ENCODE data around the gene PAPOLB.

GRCh38 chr7:4866528-4867496 lies 5.0 kb upstream of the PAPOLB start:
- TF ChIP-seq EHMT2 (IDR thresholded peaks at IDR 0.05; ENCODE audit: low read depth) (no peak), REST (IDR thresholded peaks at IDR 0.05) (no peak), CTCF (IDR thresholded peaks at IDR 0.05) (no peak), CHD4 (IDR thresholded peaks at IDR 0.05; ENCODE audit: borderline replicate concordance) (no peak), PBX3 (IDR thresholded peaks at IDR 0.05) (no peak), CEBPB (IDR thresholded peaks at IDR 0.05) (no peak), POLR2A (IDR thresholded peaks at IDR 0.05; ENCODE audit: low read length) (no peak), RAD21 (conservative IDR thresholded peaks at IDR 0.05 in 1 of 2, IDR thresholded peaks at IDR 0.05 in 1 of 2) (no peak)

All from A549 (cell line).